Endothelial cell of umbilical vein (primary cell): Measurements from ENCODE around the gene C1QTNF5. TPM values are rescaled to one million over a fixed set of nuclear protein-coding genes. Genes with fewer than 3 reads are reported as not detected.

Experiments used
- BruUV-seq: library from RNA; stranded (reverse); fragments of 400-500 nt; replicated peaks from 2 replicates; lab custom pipeline; 2021; lab: Mats Ljungman, UMichigan
- CTCF ChIA-PET: fragments of 300-600, 350-600 bp; sonication (Branson Sonifier 250); formaldehyde crosslinking; loops from one replicate; lab custom pipeline; 2021; ENCODE audit warnings: antibody characterized with exemption, inconsistent platforms; lab: Charles Lee
- POLR2A ChIA-PET: fragments of 300-600, 350-600 bp; sonication (Branson Sonifier 250); formaldehyde crosslinking; loops from one replicate; lab custom pipeline; 2021; ENCODE audit warnings: antibody characterized with exemption, inconsistent platforms; lab: Charles Lee
- DNase-seq: peaks from one replicate; pipeline ENCODE4 v3.0.0-alpha.2; 2011; ENCODE audit warnings: low read depth, low spot score
- FAIRE-seq: peaks from 2 replicates; lab custom pipeline; 2011; peaks lifted over from hg19 to GRCh38; lab: Jason Lieb, UNC
- H2AFZ ChIP-seq: 2 replicates; pipeline ENCODE4 v1.6.0; 2012; ENCODE audit warnings: low read depth, low read length, control low read depth, inconsistent platforms
- H3K27ac ChIP-seq: 2 replicates; pipeline ENCODE4 v1.5.1; 2011; ENCODE audit warnings: low read depth, mild to moderate bottlenecking, control low read depth, low read length, moderate library complexity; ENCODE audit not compliant: insufficient read depth
- H3K27me3 ChIP-seq, 2 experiments: 2 replicates each; pipeline versions ENCODE4 v1.6.0 to v1.6.1; 2011; ENCODE audit warnings: low read length in 2 of 2, mixed read lengths in 1 of 2; ENCODE audit not compliant: control insufficient read depth in 2 of 2, insufficient read depth in 2 of 2
- H3K36me3 ChIP-seq, 2 experiments: 2 replicates in 1 of 2; 3 replicates in 1 of 2; pipeline ENCODE4 v1.5.1; 2011; ENCODE audit warnings: low read length in 2 of 2, mild to moderate bottlenecking in 1 of 2, moderate library complexity in 1 of 2; ENCODE audit not compliant: control insufficient read depth in 2 of 2, insufficient read depth in 2 of 2; ENCODE audit errors: extremely low read depth in 1 of 2
- H3K4me1 ChIP-seq: 3 replicates; pipeline ENCODE4 v1.5.1; 2011; ENCODE audit warnings: mild to moderate bottlenecking, low read length; ENCODE audit not compliant: control insufficient read depth, insufficient read depth; ENCODE audit errors: extremely low read depth
- H3K4me2 ChIP-seq: 2 replicates; pipeline ENCODE4 v1.6.1; 2011; ENCODE audit warnings: low read length, control low read depth, mixed read lengths; ENCODE audit not compliant: insufficient read depth
- H3K4me3 ChIP-seq, 3 experiments: fragments of 200-600 bp in 1 of 3; sonication (generic), shearing (Covaris generic) in 1 of 3; replicated peaks in 1 of 3; 2 replicates each; pipeline ENCODE4 v1.5.1; 2011 to 2016; ENCODE audit warnings: control low read depth in 3 of 3, low read length in 3 of 3, mild to moderate bottlenecking in 2 of 3, inconsistent platforms in 1 of 3, low read depth in 1 of 3, moderate library complexity in 1 of 3; ENCODE audit not compliant: insufficient read depth in 1 of 3
- H3K79me2 ChIP-seq: 2 replicates; pipeline ENCODE4 v1.6.0; 2012; ENCODE audit warnings: low read length, inconsistent platforms; ENCODE audit not compliant: control insufficient read depth, insufficient read depth
- H3K9ac ChIP-seq: replicated peaks from 2 replicates; pipeline ENCODE3; 2011; ENCODE audit warnings: low read length, control low read depth; ENCODE audit not compliant: insufficient read depth; ENCODE audit errors: extremely low read depth
- H3K9me1 ChIP-seq: replicated peaks from 3 replicates; pipeline ENCODE4 v1.6.0; 2011; ENCODE audit warnings: mild to moderate bottlenecking, low read length; ENCODE audit not compliant: control insufficient read depth, insufficient read depth; ENCODE audit errors: extremely low read depth
- H3K9me3 ChIP-seq: replicated peaks from 2 replicates; pipeline ENCODE4 v1.5.1; 2012; ENCODE audit warnings: low read length, inconsistent platforms; ENCODE audit not compliant: control insufficient read depth, insufficient read depth
- H4K20me1 ChIP-seq: replicated peaks from 2 replicates; pipeline ENCODE3; 2011; ENCODE audit warnings: mild to moderate bottlenecking, low read length; ENCODE audit not compliant: control insufficient read depth, insufficient read depth; ENCODE audit errors: extremely low read depth
- GATA2 ChIP-seq: IDR thresholded peaks from 2 replicates; pipeline ENCODE4 v1.7.0; 2011; ENCODE audit warnings: low read depth, mild to moderate bottlenecking, moderate library complexity, mixed read lengths, low read length; ENCODE audit not compliant: insufficient read length, insufficient read depth
- MYC ChIP-seq: IDR thresholded peaks from one replicate; pipeline ENCODE4 v1.6.1; 2011; ENCODE audit warnings: mild to moderate bottlenecking, low read depth, low read length
- POLR2A ChIP-seq: IDR thresholded peaks from 2 replicates; pipeline ENCODE4 v1.6.1; 2012; ENCODE audit warnings: low read depth, mild to moderate bottlenecking, control low read depth, low read length
- dilution Hi-C: fragments of 300-500 bp; cut with MboI; formaldehyde crosslinking; loops from one replicate; pipeline ENCODE4 v1.15.0; 2019; ENCODE audit warnings: low sequenced_read_pairs; ENCODE audit not compliant: extremely low pct_ligation_motif_present
- intact Hi-C: fragments of 100-400 bp; cut with micrococcal nuclease; formaldehyde crosslinking; loops from one replicate; pipeline ENCODE4 v1.10.0; 2022
- polyA plus RNA-seq, 4 experiments: library from polyadenylated mRNA; depleted of rRNA in 3 of 4; stranded (reverse) in 3 of 4; unstranded in 1 of 4; fragments of >200 nt; gene quantifications; 2 replicates each; pipeline versions ENCODE4 v1.2.1 to v1.2.3, GENCODE V29; 2011 to 2012; ENCODE audit warnings: missing spikeins in 1 of 4
- total RNA-seq: library from RNA; stranded (reverse); gene quantifications from 2 replicates; pipeline ENCODE4 v1.2.3, GENCODE V29; 2021
- TF ChIP-seq, protein P1 (sequence below), 2 donors: IDR thresholded peaks; 1 replicate in 1 of 2; 2 replicates in 1 of 2; pipeline ENCODE4 v1.5.1; 2011; ENCODE audit warnings: low read length in 2 of 2, mild to moderate bottlenecking in 2 of 2, moderate library complexity in 2 of 2, control low read depth in 1 of 2, inconsistent platforms in 1 of 2, low read depth in 1 of 2; ENCODE audit not compliant: insufficient read depth in 1 of 2; ENCODE audit errors: extremely low read depth in 1 of 2

Gene C1QTNF5
- total and polyA plus RNA-seq, 2 donors (not counting 3 experiments of a cell fraction or from before 2014, with no cell fraction given), result 126 to 201 TPM

GRCh38 chr11:119324189-119324588 is 16.5 kb downstream of the C1QTNF5 start:
- no peak for DNase-seq
- Histone ChIP-seq H3K9ac (no peak overlapping the region), H2AFZ (no peak overlapping the region), H3K9me1 (no peaks in the 10 kb centered on the region), H3K4me1 (peaks cover 33% of the 10 kb centered on the region), H3K27ac (no peak overlapping the region), H3K36me3 (no peaks in the 10 kb centered on the region), H4K20me1 (no peaks in the 10 kb centered on the region), H3K9me3 (no peaks in the 10 kb centered on the region), H3K4me2 (no peak overlapping the region), H3K4me3 (no peak overlapping the region), H3K79me2 (no peaks in the 10 kb centered on the region), H3K27me3 (peaks cover 0 to 3% of the 10 kb centered on the region in 2 experiments)
- intact Hi-C loops (no loop called here), dilution Hi-C loops (no loop called here)
- POLR2A ChIA-PET, result no interaction called here
- CTCF ChIA-PET, result interaction anchor here (0.6 to 15.9 kb wide), 18 partner anchors 9 to 259 kb away, joined by 3 to 301 read pairs (median 4); partner anchors contain the start of genes C1QTNF5, CBL, DPAGT1 and RNF26
- no TSS peak for BruUV-seq
- TF ChIP-seq GATA2 (no peak), MYC (no peak)
- TF ChIP-seq, protein P1, sequence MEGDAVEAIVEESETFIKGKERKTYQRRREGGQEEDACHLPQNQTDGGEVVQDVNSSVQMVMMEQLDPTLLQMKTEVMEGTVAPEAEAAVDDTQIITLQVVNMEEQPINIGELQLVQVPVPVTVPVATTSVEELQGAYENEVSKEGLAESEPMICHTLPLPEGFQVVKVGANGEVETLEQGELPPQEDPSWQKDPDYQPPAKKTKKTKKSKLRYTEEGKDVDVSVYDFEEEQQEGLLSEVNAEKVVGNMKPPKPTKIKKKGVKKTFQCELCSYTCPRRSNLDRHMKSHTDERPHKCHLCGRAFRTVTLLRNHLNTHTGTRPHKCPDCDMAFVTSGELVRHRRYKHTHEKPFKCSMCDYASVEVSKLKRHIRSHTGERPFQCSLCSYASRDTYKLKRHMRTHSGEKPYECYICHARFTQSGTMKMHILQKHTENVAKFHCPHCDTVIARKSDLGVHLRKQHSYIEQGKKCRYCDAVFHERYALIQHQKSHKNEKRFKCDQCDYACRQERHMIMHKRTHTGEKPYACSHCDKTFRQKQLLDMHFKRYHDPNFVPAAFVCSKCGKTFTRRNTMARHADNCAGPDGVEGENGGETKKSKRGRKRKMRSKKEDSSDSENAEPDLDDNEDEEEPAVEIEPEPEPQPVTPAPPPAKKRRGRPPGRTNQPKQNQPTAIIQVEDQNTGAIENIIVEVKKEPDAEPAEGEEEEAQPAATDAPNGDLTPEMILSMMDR (IDR thresholded peaks at IDR 0.05; ENCODE audit: extremely low read depth in 1 of 2, insufficient read depth in 1 of 2, low read depth in 1 of 2, low read length in 2 of 2), result no peak
- no peak for FAIRE-seq

- FAIRE-seq, result peak; percentile 76
These were observed 17.1 kb downstream of the C1QTNF5 start for GRCh38 chr11:119323532-119324033.

More at GRCh38 chr11:119323532-119324033, 17.1 kb downstream of the C1QTNF5 start:
- dilution Hi-C loops, result no loop called here
- Histone ChIP-seq H3K4me3 (no peak overlapping the region), H3K4me1 (peaks cover 39% of the 10 kb centered on the region), H3K79me2 (no peaks in the 10 kb centered on the region), H3K9ac (no peak overlapping the region), H2AFZ (no peak overlapping the region), H3K4me2 (no peak overlapping the region), H3K9me1 (no peaks in the 10 kb centered on the region), H3K27me3 (no peaks in the 10 kb centered on the region), H3K36me3 (no peaks in the 10 kb centered on the region), H3K9me3 (no peaks in the 10 kb centered on the region), H4K20me1 (no peaks in the 10 kb centered on the region), H3K27ac (no peak overlapping the region)
- POLR2A ChIA-PET, result interaction anchor here (0.6 kb wide), 1 partner anchor 15 kb away, joined by 3 read pairs; no protein-coding TSS in a partner anchor
- DNase-seq, result peak; percentile 76
- no TSS peak for BruUV-seq
- CTCF ChIA-PET, result interaction anchor here (0.7 to 15.9 kb wide), 23 partner anchors 8 to 258 kb away, joined by 3 to 301 read pairs (median 4); partner anchors contain the start of genes C1QTNF5, CBL, DPAGT1 and NLRX1
- TF ChIP-seq POLR2A (no peak), GATA2 (no peak), MYC (no peak)
- TF ChIP-seq, protein P1 (IDR thresholded peaks at IDR 0.05; ENCODE audit: extremely low read depth in 1 of 2, insufficient read depth in 1 of 2, low read depth in 1 of 2, low read length in 2 of 2), result peak; percentile 80 to 86
- intact Hi-C loops, result loop anchor here (1.0 kb wide), 5 partner anchors 8 to 178 kb away; partner anchors contain the start of genes CBL and NLRX1
